HG02870 (cell line): Measurements from ENCODE around the gene TAF1B.

ENCODE experiments used
- ATAC-seq: cut with Tn5 transposase; IDR thresholded peaks from one replicate; pipeline ENCODE4 v1.9.1; 2021; ENCODE audit warnings: mild to moderate bottlenecking, moderate library complexity; ENCODE audit not compliant: unreplicated experiment

Gene TAF1B

GRCh38 chr2:9961013-9961412 lies 117.7 kb downstream of the TAF1B start:
- ATAC-seq = no peak

GRCh38 chr2:9964334-9964980 lies 121.2 kb downstream of the TAF1B start:
- no peak for ATAC-seq

GRCh38 chr2:9965119-9965822 lies 122.0 kb downstream of the TAF1B start:
- ATAC-seq = peak; percentile 43

GRCh38 chr2:9966491-9967022 lies 123.3 kb downstream of the TAF1B start:
- no peak for ATAC-seq

- ATAC-seq = peak; percentile 63
These were observed 123.9 kb downstream of the TAF1B start for GRCh38 chr2:9967053-9967775.

- no peak for ATAC-seq
These were observed 125.6 kb downstream of the TAF1B start for GRCh38 chr2:9968553-9969497.

- no peak for ATAC-seq
These were observed 127.1 kb downstream of the TAF1B start for GRCh38 chr2:9970200-9971044.

GRCh38 chr2:9971105-9971818 lies 128.0 kb downstream of the TAF1B start:
- ATAC-seq = no peak

GRCh38 chr2:9971890-9972289 lies 128.6 kb downstream of the TAF1B start:
- ATAC-seq = no peak

GRCh38 chr2:9972621-9973479 lies 129.6 kb downstream of the TAF1B start:
- ATAC-seq = no peak

- no peak for ATAC-seq
These were observed 130.4 kb downstream of the TAF1B start for GRCh38 chr2:9973690-9974089.

GRCh38 chr2:9974343-9974742 lies 131.1 kb downstream of the TAF1B start:
- ATAC-seq = no peak

GRCh38 chr2:9975328-9975727 lies 132.1 kb downstream of the TAF1B start:
- ATAC-seq = no peak

- ATAC-seq = no peak
These were observed 132.7 kb downstream of the TAF1B start for GRCh38 chr2:9975805-9976447.

GRCh38 chr2:9979977-9980376 lies 136.7 kb downstream of the TAF1B start:
- ATAC-seq = no peak

GRCh38 chr2:9980520-9980919 lies 137.2 kb downstream of the TAF1B start:
- ATAC-seq = no peak

GRCh38 chr2:9981655-9982054 lies 138.4 kb downstream of the TAF1B start:
- ATAC-seq = no peak

- no peak for ATAC-seq
These were observed 139.0 kb downstream of the TAF1B start for GRCh38 chr2:9982248-9982647.
